ENCODE results near the gene BMP7. TPM values are rescaled to one million over a fixed set of nuclear protein-coding genes. Genes with fewer than 3 reads are reported as not detected.

BMP7 gene
- total and polyA plus RNA-seq, 2 of the 8 experiments (the other 6 are each of a cell fraction or from before 2014, with no cell fraction given), result 9.2 to 14.7 TPM

GRCh38 chr20:57291003-57291402, 24.6 kb upstream of the BMP7 start:
- Histone ChIP-seq H2BK120ac (replicated peaks; ENCODE audit: low read depth, low read length) (no peak overlapping the region), H3K23me2 (ENCODE audit: low read depth, low read length) (no peaks in the 10 kb centered on the region), H3K23ac (ENCODE audit: insufficient read length) (no peak overlapping the region), H3K27ac (ENCODE audit: low read depth, low read length) (no peak overlapping the region), H3K27me3 (replicated peaks in 1 of 4; ENCODE audit: control insufficient read depth in 3 of 4, extremely low read depth in 1 of 4, insufficient read depth in 3 of 4, low read length in 3 of 4) (no peaks in the 10 kb centered on the region; a peak in 1 of 7 replicates), H4K5ac (ENCODE audit: insufficient read length, low read depth, low read length) (no peak overlapping the region), H3K4me2 (ENCODE audit: insufficient read depth in 1 of 2, low read depth in 2 of 2, low read length in 2 of 2) (no peak overlapping the region), H3K9me3 (ENCODE audit: insufficient read depth in 2 of 2, low read depth in 1 of 2, low read length in 1 of 2) (no peaks in the 10 kb centered on the region), H4K91ac (replicated peaks; ENCODE audit: insufficient read length, low read length) (peak overlapping the region; percentile 1), H2BK5ac (ENCODE audit: low read depth, low read length) (no peak overlapping the region), H2BK20ac (ENCODE audit: low read length) (no peak overlapping the region), H3K79me2 (ENCODE audit: control insufficient read depth in 1 of 2, insufficient read depth in 2 of 2, low read length in 2 of 2) (no peaks in the 10 kb centered on the region), H2AFZ (ENCODE audit: low read length) (no peak overlapping the region), H3K4me1 (replicated peaks in 1 of 4; ENCODE audit: control insufficient read depth in 3 of 4, insufficient read depth in 4 of 4, low read length in 3 of 4) (peaks cover 0 to 14% (median 3%) of the 10 kb centered on the region in 4 experiments; a peak in 4 of 7 replicates), H3K4me3 (ENCODE audit: extremely low read depth in 1 of 4, insufficient read depth in 2 of 4, low read depth in 3 of 4, low read length in 4 of 4) (no peak overlapping the region), H2BK12ac (ENCODE audit: low read depth, low read length) (no peak overlapping the region; the same call in 1 of the 2 replicates), H4K8ac (ENCODE audit: extremely low read depth, insufficient read depth, low read length) (no peak overlapping the region), H3K36me3 (ENCODE audit: control insufficient read depth in 2 of 4, insufficient read depth in 4 of 4, low read length in 3 of 4) (no peaks in the 10 kb centered on the region), H3K14ac (ENCODE audit: insufficient read length) (no peak overlapping the region), H4K20me1 (replicated peaks in 1 of 2; ENCODE audit: control insufficient read depth in 1 of 2, insufficient read depth in 2 of 2, low read length in 2 of 2) (no peaks in the 10 kb centered on the region), H3K79me1 (ENCODE audit: low read depth, low read length) (no peaks in the 10 kb centered on the region), H3K9ac (replicated peaks in 1 of 4; ENCODE audit: extremely low read depth in 1 of 4, low read depth in 3 of 4, low read length in 3 of 4) (no peak overlapping the region; a peak in 1 of 7 replicates), H2AK5ac (ENCODE audit: low read depth, low read length) (no peak overlapping the region), H3K4ac (replicated peaks; ENCODE audit: insufficient read length, low read depth, low read length) (peak overlapping the region; percentile 19), H3K56ac (replicated peaks; ENCODE audit: insufficient read length, low read depth, low read length) (no peak overlapping the region), H3K18ac (ENCODE audit: extremely low read depth, low read length) (no peak overlapping the region), H2BK15ac (ENCODE audit: low read length) (peak overlapping the region; percentile 77; the same call in 1 of the 2 replicates)
- DNase-seq (ENCODE audit: low read depth in 1 of 2, low spot score in 2 of 2), result peak; percentile 19 to 71
- TF ChIP-seq EP300 (IDR thresholded peaks at IDR 0.05; ENCODE audit: borderline replicate concordance in 1 of 2, low read depth in 2 of 2, low read length in 2 of 2) (no peak), RAD21 (IDR thresholded peaks at IDR 0.05 in 1 of 2, conservative IDR thresholded peaks at IDR 0.05 in 1 of 2; ENCODE audit: low read depth in 2 of 2, low read length in 2 of 2) (peak; percentile 55 to 72), TAF1 (IDR thresholded peaks at IDR 0.05; ENCODE audit: low read depth, low read length) (no peak), GTF2F1 (IDR thresholded peaks at IDR 0.05; ENCODE audit: borderline replicate concordance, low read depth, low read length) (no peak), TAF7 (optimal IDR thresholded peaks at IDR 0.05; ENCODE audit: borderline replicate concordance, low read depth, low read length) (no peak), KDM5A (IDR thresholded peaks at IDR 0.05; ENCODE audit: low read length) (no peak), CTCF (IDR thresholded peaks at IDR 0.05; ENCODE audit: control extremely low read depth in 1 of 3, insufficient read depth in 1 of 3, low read depth in 1 of 3, low read length in 3 of 3) (peak; percentile 69 to 77 (median 71))
- WGBS, 2 experiments (ENCODE audit: extremely low coverage in 1 of 2, insufficient coverage in 1 of 2, insufficient read length in 1 of 2, insufficient replicate concordance in 2 of 2, low coverage in 1 of 2, low lambda C conversion rate in 2 of 2, missing lambda C conversion rate in 1 of 2), result 77% methylated on average over 7 of the region's 10 CpGs; no CpG with 5 or more reads in 1 of the 2 experiments
- POLR2A ChIA-PET (ENCODE audit: partially characterized antibody), result interaction anchor here (1.0 kb wide), 1 partner anchor 109 kb away, joined by 3 read pairs; no protein-coding TSS in a partner anchor
- FAIRE-seq, result peak; percentile 69
- CTCF ChIA-PET (ENCODE audit: partially characterized antibody), result interaction anchor here (0.9 to 4.0 kb wide), 25 partner anchors 8 to 200 kb away, joined by 3 to 19 read pairs (median 5); partner anchors contain the start of genes BMP7 and SPO11

Data from H1 (cell line).